RWPE1 (cell line): ENCODE results near the gene GPR146.
A peak's percentile ranks its signal among the peaks of the same experiment; 100 is the strongest.
"Not testable (repeated sequence)": the region's sequence is repeated elsewhere in the genome, so short reads cannot be mapped to it uniquely, and the experiment has no call there.

ENCODE experiments used
- CTCF ChIA-PET: fragments of 350-600 bp; sonication (Branson Sonifier 250); formaldehyde crosslinking; extraction: SDS; loops from one replicate; lab custom pipeline; 2021; lab: Yijun Ruan, JAX
- POLR2A ChIA-PET: fragments of 400-600 bp; formaldehyde crosslinking; extraction: SDS; loops from one replicate; lab custom pipeline; 2020; ENCODE audit warnings: antibody characterized with exemption; ENCODE audit not compliant: low non-redundant PET; lab: Yijun Ruan, JAX
- DNase-seq: peaks from one replicate; pipeline ENCODE4 v3.0.0; 2012; ENCODE audit warnings: low spot score
- H3K27ac ChIP-seq: fragments of 450-650 bp; 2 replicates; pipeline ENCODE4 v1.5.1; 2017
- CTCF ChIP-seq: fragments of 450-650 bp; conservative IDR thresholded peaks from 2 replicates; pipeline ENCODE4 v1.5.1; 2017; ENCODE audit warnings: low read depth, mild to moderate bottlenecking

Gene GPR146

DNA sequence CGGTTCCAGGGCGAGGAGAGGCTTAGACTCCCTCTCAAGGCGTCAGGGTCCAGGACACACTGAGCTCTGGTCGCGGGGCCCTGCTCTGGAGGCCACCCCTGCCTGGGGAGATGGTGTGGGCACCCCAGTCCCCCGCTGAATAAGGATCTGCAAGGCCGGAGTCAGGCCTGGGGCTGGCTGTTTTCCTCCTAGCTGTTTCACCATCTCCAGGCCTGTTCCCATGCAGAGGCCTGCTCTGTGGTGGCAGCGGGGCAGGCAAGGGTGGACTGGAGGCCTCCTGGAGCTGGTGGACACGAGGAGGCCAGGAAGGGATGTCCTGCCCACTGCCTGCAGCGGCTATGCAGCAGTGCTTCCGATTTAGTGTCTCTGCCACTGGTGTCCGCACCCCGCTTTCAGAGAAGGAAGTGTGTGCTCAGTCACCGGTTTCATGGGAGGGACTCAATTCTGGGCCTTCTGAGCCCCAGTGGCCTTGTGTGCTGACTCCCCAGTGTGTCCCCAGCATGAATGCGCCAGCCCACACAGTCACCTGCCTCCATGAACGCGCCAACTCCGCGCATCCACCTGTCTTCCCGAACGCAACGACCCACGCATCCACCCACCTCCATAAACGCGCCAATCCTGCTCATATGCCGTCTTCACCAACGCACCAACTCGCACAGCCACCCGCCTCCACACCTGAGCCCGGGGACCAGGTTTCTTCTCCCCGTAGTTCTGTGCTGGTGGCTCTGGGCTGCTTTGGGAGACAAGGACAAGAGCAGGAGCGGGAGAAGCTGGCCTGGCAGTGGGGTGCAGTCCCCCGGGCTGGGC lies 14.5 kb upstream of the GPR146 start:
- POLR2A ChIA-PET: interaction anchor here (0.6 kb wide), 1 partner anchor 161 kb away, joined by 7 read pairs; no protein-coding TSS in a partner anchor
- H3K27ac ChIP-seq: peak overlapping the region; percentile 94
- no peak for TF ChIP-seq CTCF
- CTCF ChIA-PET: no interaction called here
- DNase-seq: no peak

GRCh38 chr7:1030444-1031070 lies 13.8 kb upstream of the GPR146 start:
- ChIA-PET POLR2A (no interaction called here), CTCF (no interaction called here)
- H3K27ac ChIP-seq: peak overlapping the region; percentile 94
- TF ChIP-seq CTCF: no peak
- no peak for DNase-seq

GRCh38 chr7:1031716-1032455 lies 12.5 kb upstream of the GPR146 start:
- H3K27ac ChIP-seq: no peak overlapping the region
- TF ChIP-seq CTCF: no peak
- ChIA-PET POLR2A (no interaction called here), CTCF (no interaction called here)
- DNase-seq: no peak

- ChIA-PET POLR2A (no interaction called here), CTCF (no interaction called here)
- H3K27ac ChIP-seq: 0 out of 2 replicates have a peak overlapping the region, but pooled peaks have one; percentile 16
- TF ChIP-seq CTCF: no peak
- no peak for DNase-seq
Measured at GRCh38 chr7:1032536-1033181, 11.7 kb upstream of the GPR146 start.

GRCh38 chr7:1033546-1034145 lies 10.7 kb upstream of the GPR146 start:
- TF ChIP-seq CTCF: no peak
- CTCF ChIA-PET: interaction anchor here (0.6 kb wide), 1 partner anchor 298 kb away, joined by 3 read pairs; no protein-coding TSS in a partner anchor
- POLR2A ChIA-PET: no interaction called here
- DNase-seq: no peak
- H3K27ac ChIP-seq: no peak overlapping the region

DNA sequence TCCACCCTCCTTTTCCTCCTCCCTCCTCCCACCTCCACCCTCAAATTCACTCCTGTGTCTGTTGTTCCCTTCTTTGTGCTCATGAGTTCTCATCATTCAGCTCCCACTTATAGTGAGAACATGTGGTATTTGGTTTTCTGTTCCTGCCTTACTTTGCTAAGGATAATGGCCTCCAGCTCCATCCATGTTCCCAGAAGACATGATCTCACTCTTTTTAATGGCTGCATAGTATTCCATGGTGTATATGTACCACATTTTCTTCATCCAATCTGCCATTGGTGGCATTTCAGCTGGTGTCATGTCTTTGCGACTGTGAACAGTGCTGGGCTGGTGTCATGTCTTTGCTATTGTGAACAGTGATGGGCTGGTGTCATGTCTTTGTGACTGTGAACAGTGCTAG lies 9.6 kb upstream of the GPR146 start:
- POLR2A ChIA-PET, CTCF ChIA-PET, H3K27ac ChIP-seq, DNase-seq: not testable (repeated sequence)

DNA sequence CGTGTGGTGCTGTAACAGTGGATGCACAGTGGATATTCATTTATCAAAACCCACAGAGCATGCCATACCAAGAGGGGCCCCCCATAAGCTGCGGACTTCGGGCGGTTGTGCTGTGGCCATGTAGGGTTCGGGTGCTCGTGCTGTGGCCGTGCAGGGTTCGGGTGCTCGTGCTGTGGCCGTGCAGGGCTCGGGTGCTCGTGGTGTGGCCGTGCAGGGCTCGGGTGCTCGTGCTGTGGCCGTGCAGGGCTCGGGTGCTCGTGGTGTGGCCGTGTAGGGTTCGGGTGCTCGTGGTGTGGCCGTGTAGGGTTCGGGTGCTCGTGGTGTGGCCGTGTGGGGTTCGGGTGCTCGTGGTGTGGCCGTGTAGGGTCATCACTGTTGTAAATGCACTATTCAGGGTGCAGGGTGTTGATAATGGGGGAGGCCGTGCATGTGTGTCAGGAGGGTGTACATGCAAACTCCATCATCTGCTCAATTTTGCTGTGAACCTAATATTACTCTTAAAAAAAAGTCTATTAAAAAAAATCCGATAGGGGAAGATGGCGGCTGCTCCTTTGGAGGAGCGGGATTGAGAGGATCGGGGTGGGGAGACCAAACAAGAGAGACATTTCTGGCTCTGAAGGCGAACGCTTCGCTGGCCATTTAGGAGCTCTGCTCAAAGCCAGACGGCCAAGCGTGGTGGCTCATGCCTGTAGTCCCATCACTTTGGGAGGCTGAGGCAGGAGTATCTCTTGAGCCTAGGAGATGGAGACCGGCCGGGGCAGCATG lies 8.0 kb upstream of the GPR146 start:
- POLR2A ChIA-PET, H3K27ac ChIP-seq, DNase-seq: not testable (repeated sequence)
- CTCF ChIA-PET: interaction anchor here (0.6 kb wide), 1 partner anchor 376 kb away, joined by 4 read pairs; no protein-coding TSS in a partner anchor

GRCh38 chr7:1040233-1040632 lies 4.1 kb upstream of the GPR146 start:
- POLR2A ChIA-PET, DNase-seq, H3K27ac ChIP-seq: not testable (repeated sequence)
- CTCF ChIA-PET: interaction anchor here (0.6 to 2.4 kb wide), 4 partner anchors 25 to 1334 kb away, joined by 3 to 11 read pairs (median 4); no protein-coding TSS in a partner anchor
